GM12878 (cell line): ENCODE results near the gene PLSCR1. TPM values are rescaled to one million over a fixed set of nuclear protein-coding genes. Genes with fewer than 3 reads are reported as not detected.

Source experiments
- ATAC-seq: fragments of 200-7000 bp; cut with Tn5 transposase; 3 replicates; pipeline ENCODE4 v1.9.1; 2020; ENCODE audit warnings: mild to moderate bottlenecking, moderate library complexity
- BruUV-seq: library from RNA; stranded (reverse); fragments of 400-500 nt; replicated peaks from 2 replicates; lab custom pipeline; 2021; lab: Mats Ljungman, UMichigan
- CTCF ChIA-PET: fragments of 300-600 bp; sonication (Branson Sonifier 250); formaldehyde crosslinking; extraction: SDS; loops from one replicate; lab custom pipeline; 2021; ENCODE audit warnings: inconsistent platforms; lab: Yijun Ruan, JAX
- POLR2A ChIA-PET: fragments of 350-600 bp; formaldehyde crosslinking; extraction: SDS; loops from one replicate; lab custom pipeline; 2021; ENCODE audit warnings: inconsistent platforms; lab: Charles Lee
- RAD21 ChIA-PET: fragments of 300-600 bp; sonication (Branson Sonifier 250); formaldehyde crosslinking; loops from one replicate; lab custom pipeline; 2023; ENCODE audit warnings: antibody characterized with exemption; ENCODE audit not compliant: unreplicated experiment; lab: Charles Lee
- SMC1A ChIA-PET: fragments of 300-600 bp; sonication (Branson Sonifier 250); formaldehyde crosslinking; loops from one replicate; lab custom pipeline; 2023; ENCODE audit not compliant: unreplicated experiment, uncharacterized antibody; lab: Charles Lee
- DNase-seq: peaks from one replicate; pipeline ENCODE4 v3.0.0-alpha.2; 2011; ENCODE audit warnings: low read depth, low spot score
- FAIRE-seq: peaks from 3 replicates; lab custom pipeline; 2011; peaks lifted over from hg19 to GRCh38; lab: Jason Lieb, UNC
- H2AFZ ChIP-seq: 2 replicates; pipeline ENCODE4 v1.6.0; 2011; ENCODE audit warnings: low read depth, low read length, control low read depth; ENCODE audit not compliant: control insufficient read depth
- H3K27ac ChIP-seq: 2 replicates; pipeline ENCODE4 v1.5.1; 2011; ENCODE audit warnings: control low read depth; ENCODE audit not compliant: control insufficient read depth, insufficient read depth
- H3K27me3 ChIP-seq, 2 experiments: replicated peaks in 1 of 2; 2 replicates each; pipeline versions ENCODE4 v1.6.0 to v1.6.1; 2011; ENCODE audit warnings: low read length in 1 of 2; ENCODE audit not compliant: control insufficient read depth in 2 of 2, insufficient read depth in 2 of 2
- H3K36me3 ChIP-seq, 2 experiments: 2 replicates each; pipeline ENCODE4 v1.5.1; 2011; ENCODE audit warnings: low read length in 1 of 2; ENCODE audit not compliant: control insufficient read depth in 2 of 2, insufficient read depth in 2 of 2
- H3K4me1 ChIP-seq: 2 replicates; pipeline ENCODE4 v1.6.1; 2011; ENCODE audit warnings: mild to moderate bottlenecking, low read length, moderate library complexity, mixed read lengths; ENCODE audit not compliant: control insufficient read depth, insufficient read depth
- H3K4me2 ChIP-seq: 2 replicates; pipeline ENCODE4 v1.6.0; 2011; ENCODE audit warnings: control low read depth; ENCODE audit not compliant: control insufficient read depth, insufficient read depth
- H3K4me3 ChIP-seq: fragments of 200-600 bp; sonication (generic); 2 replicates; pipeline ENCODE4 v1.5.1; 2016
- H3K79me2 ChIP-seq: 2 replicates; pipeline ENCODE4 v1.6.0; 2011; ENCODE audit warnings: low read length; ENCODE audit not compliant: control insufficient read depth, insufficient read depth
- H3K9ac ChIP-seq: 2 replicates; pipeline ENCODE4 v1.8.0; 2011; ENCODE audit warnings: low read length, control low read depth, mixed read lengths; ENCODE audit not compliant: control insufficient read depth, insufficient read depth
- H3K9me3 ChIP-seq: replicated peaks from 3 replicates; pipeline ENCODE4 v1.5.1; 2011; ENCODE audit warnings: mild to moderate bottlenecking, low read length; ENCODE audit not compliant: control insufficient read depth, insufficient read depth
- H4K20me1 ChIP-seq: 2 replicates; pipeline ENCODE4 v1.6.0; 2011; ENCODE audit not compliant: control insufficient read depth, insufficient read depth
- HDGF ChIP-seq: fragments of 450-650 bp; IDR thresholded peaks from 2 replicates; pipeline ENCODE4 v1.6.1; 2016; ENCODE audit warnings: antibody characterized with exemption
- NKRF ChIP-seq: fragments of 450-650 bp; conservative IDR thresholded peaks from 2 replicates; pipeline ENCODE4 v1.6.1; 2017; ENCODE audit warnings: mild to moderate bottlenecking, moderate library complexity
- RB1 ChIP-seq: fragments of 450-650 bp; formaldehyde crosslinking; IDR thresholded peaks from 2 replicates; pipeline ENCODE4 v1.6.1; 2017; ENCODE audit warnings: mild to moderate bottlenecking, borderline replicate concordance
- RBBP5 ChIP-seq: fragments of 200-600 bp; sonication (generic); conservative IDR thresholded peaks from 2 replicates; pipeline ENCODE4 v1.6.1; 2016
- SP1 ChIP-seq: IDR thresholded peaks from one replicate; pipeline ENCODE4 v1.6.1; 2011; ENCODE audit warnings: low read depth, low read length
- STAT1 ChIP-seq: fragments of 450-650 bp; conservative IDR thresholded peaks from 2 replicates; pipeline ENCODE4 v1.6.1; 2014; ENCODE audit warnings: antibody characterized with exemption, mild to moderate bottlenecking
- STAT3 ChIP-seq: IDR thresholded peaks from 2 replicates; pipeline ENCODE4 v1.6.1; 2011; ENCODE audit warnings: low read depth, low read length, improper control_type of control experiment
- ZBED1 ChIP-seq: IDR thresholded peaks from 2 replicates; pipeline ENCODE4 v1.6.1; 2016; ENCODE audit warnings: borderline replicate concordance
- ZNF622 ChIP-seq: fragments of 450-650 bp; IDR thresholded peaks from 2 replicates; pipeline ENCODE4 v1.6.1; 2017; ENCODE audit warnings: mild to moderate bottlenecking, inconsistent platforms
- ZNF687 ChIP-seq: fragments of 450-650 bp; IDR thresholded peaks from 2 replicates; pipeline ENCODE4 v1.6.1; 2017; ENCODE audit warnings: mild to moderate bottlenecking, moderate library complexity
- ZZZ3 ChIP-seq: IDR thresholded peaks from 2 replicates; pipeline ENCODE4 v1.6.1; 2011; ENCODE audit warnings: low read depth; ENCODE audit not compliant: control insufficient read depth, insufficient read length
- WGBS: methylation state at CpG from one replicate; pipeline ENCODE4 v1.1.6; 2016; ENCODE audit warnings: low lambda C conversion rate; ENCODE audit not compliant: insufficient replicate concordance, insufficient coverage; ENCODE audit errors: missing lambda C conversion rate; 5-methylcytosine and 5-hydroxymethylcytosine counted together
- in situ Hi-C: fragments of 300-500 bp; cut with MboI; formaldehyde crosslinking; loops from 9 replicates; pipeline ENCODE4 v1.14.3; 2018; ENCODE audit warnings: mixed read lengths
- intact Hi-C: fragments of 100-400 bp; cut with micrococcal nuclease; formaldehyde crosslinking; loops from one replicate; pipeline ENCODE4 v1.14.2; 2022; ENCODE audit not compliant: unreplicated experiment
- polyA plus RNA-seq, 11 experiments: library from polyadenylated mRNA; depleted of rRNA in 4 of 11; unstranded in 6 of 11; stranded (reverse) in 5 of 11; fragments of >200 nt; fragmentation: Nextera tagmentation in 4 of 11; fragmentation: Illumina TruSeq in 1 of 11; extraction: Ambion mirVana in 4 of 11; extraction: Trizol in 1 of 11; gene quantifications; 1 replicate in 1 of 11; 2 replicates in 10 of 11; pipeline versions ENCODE4 v1.2.1 to v1.2.3, GENCODE V29; 2011 to 2016; ENCODE audit warnings: inconsistent platforms in 2 of 11, missing spikeins in 2 of 11, low read depth in 1 of 11
- total RNA-seq, 4 experiments: library from RNA; depleted of rRNA in 3 of 4; stranded (reverse); fragments of >200 nt in 3 of 4; fragmentation: Illumina TruSeq in 1 of 4; extraction: Trizol in 1 of 4; gene quantifications; 2 replicates each; pipeline versions ENCODE4 v1.2.1 to v1.2.3, GENCODE V29; 2013 to 2021
- TF ChIP-seq, protein P1 (sequence below): IDR thresholded peaks from 2 replicates; pipeline ENCODE4 v1.6.1; 2012; ENCODE audit warnings: low read length, inconsistent platforms
- TF ChIP-seq, protein P2 (sequence below): IDR thresholded peaks from 2 replicates; pipeline ENCODE4 v1.6.1; 2011; ENCODE audit warnings: borderline replicate concordance, low read depth, mild to moderate bottlenecking, moderate library complexity, mixed read lengths, low read length; ENCODE audit not compliant: insufficient read depth; ENCODE audit errors: extremely low read length
- TF ChIP-seq, protein P3 (sequence below): fragments of 450-650 bp; IDR thresholded peaks from 2 replicates; pipeline ENCODE4 v1.6.1; 2017; ENCODE audit warnings: mild to moderate bottlenecking, low read depth, inconsistent platforms; ENCODE audit not compliant: poor library complexity, severe bottlenecking

PLSCR1 gene
- total and polyA plus RNA-seq, 10 of the 15 experiments (the other 5 are each of a cell fraction or from before 2014, with no cell fraction given) = 35.4 to 77.8 (median 41.1) TPM

DNA sequence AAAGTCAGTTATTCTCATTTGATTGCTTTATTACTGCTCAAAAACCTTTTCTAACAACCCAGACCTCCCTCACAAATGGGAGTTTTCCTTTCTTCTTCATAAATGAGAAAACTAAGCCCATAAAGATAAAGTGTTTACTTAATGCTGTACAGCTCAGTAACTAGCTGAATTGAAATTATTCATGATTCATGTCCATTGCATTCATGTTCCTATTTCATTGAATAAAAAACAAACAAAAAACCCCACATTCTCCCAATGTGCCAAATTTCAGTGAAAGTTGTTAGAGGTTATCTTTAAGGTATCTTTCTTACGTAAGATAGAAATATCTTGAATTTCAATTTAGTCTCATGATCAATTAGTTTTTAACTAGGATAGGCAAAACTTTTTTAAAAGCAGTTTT is 77.8 kb downstream of the PLSCR1 start:
- Histone ChIP-seq H3K4me1 (peaks cover 4% of the 10 kb centered on the region; the same call in 1 of the 2 replicates), H4K20me1 (no peaks in the 10 kb centered on the region), H3K4me3 (no peak overlapping the region), H3K36me3 (no peaks in the 10 kb centered on the region), H3K27ac (no peak overlapping the region), H3K9ac (no peak overlapping the region), H3K9me3 (no peaks in the 10 kb centered on the region), H3K27me3 (no peaks in the 10 kb centered on the region), H3K4me2 (no peak overlapping the region), H2AFZ (no peak overlapping the region), H3K79me2 (no peaks in the 10 kb centered on the region)
- FAIRE-seq (no peak), ATAC-seq (no peak), DNase-seq (no peak)
- WGBS = 64% methylated on average over 1 of the region's 1 CpG
- intact Hi-C loops = loop anchor here (5.0 kb wide), 1 partner anchor 76 kb away; the partner anchor contains the start of gene PLSCR1
- POLR2A ChIA-PET = no interaction called here
- CTCF ChIA-PET = no interaction called here
- in situ Hi-C loops = no loop called here
- SMC1A ChIA-PET = no interaction called here
- RAD21 ChIA-PET = no interaction called here
- BruUV-seq = no TSS peak
- no peak for TF ChIP-seq STAT1
- no peak for TF ChIP-seq NKRF
- TF ChIP-seq RB1 = no peak
- no peak for TF ChIP-seq ZBED1
- no peak for TF ChIP-seq ZZZ3
- TF ChIP-seq, protein P1, sequence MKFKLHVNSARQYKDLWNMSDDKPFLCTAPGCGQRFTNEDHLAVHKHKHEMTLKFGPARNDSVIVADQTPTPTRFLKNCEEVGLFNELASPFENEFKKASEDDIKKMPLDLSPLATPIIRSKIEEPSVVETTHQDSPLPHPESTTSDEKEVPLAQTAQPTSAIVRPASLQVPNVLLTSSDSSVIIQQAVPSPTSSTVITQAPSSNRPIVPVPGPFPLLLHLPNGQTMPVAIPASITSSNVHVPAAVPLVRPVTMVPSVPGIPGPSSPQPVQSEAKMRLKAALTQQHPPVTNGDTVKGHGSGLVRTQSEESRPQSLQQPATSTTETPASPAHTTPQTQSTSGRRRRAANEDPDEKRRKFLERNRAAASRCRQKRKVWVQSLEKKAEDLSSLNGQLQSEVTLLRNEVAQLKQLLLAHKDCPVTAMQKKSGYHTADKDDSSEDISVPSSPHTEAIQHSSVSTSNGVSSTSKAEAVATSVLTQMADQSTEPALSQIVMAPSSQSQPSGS = no peak
- no peak for TF ChIP-seq HDGF
- no peak for TF ChIP-seq ZNF622
- no peak for TF ChIP-seq STAT3
- no peak for TF ChIP-seq SP1
- TF ChIP-seq, protein P2, sequence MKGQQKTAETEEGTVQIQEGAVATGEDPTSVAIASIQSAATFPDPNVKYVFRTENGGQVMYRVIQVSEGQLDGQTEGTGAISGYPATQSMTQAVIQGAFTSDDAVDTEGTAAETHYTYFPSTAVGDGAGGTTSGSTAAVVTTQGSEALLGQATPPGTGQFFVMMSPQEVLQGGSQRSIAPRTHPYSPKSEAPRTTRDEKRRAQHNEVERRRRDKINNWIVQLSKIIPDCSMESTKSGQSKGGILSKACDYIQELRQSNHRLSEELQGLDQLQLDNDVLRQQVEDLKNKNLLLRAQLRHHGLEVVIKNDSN = no peak
- no peak for TF ChIP-seq RBBP5
- TF ChIP-seq, protein P3, sequence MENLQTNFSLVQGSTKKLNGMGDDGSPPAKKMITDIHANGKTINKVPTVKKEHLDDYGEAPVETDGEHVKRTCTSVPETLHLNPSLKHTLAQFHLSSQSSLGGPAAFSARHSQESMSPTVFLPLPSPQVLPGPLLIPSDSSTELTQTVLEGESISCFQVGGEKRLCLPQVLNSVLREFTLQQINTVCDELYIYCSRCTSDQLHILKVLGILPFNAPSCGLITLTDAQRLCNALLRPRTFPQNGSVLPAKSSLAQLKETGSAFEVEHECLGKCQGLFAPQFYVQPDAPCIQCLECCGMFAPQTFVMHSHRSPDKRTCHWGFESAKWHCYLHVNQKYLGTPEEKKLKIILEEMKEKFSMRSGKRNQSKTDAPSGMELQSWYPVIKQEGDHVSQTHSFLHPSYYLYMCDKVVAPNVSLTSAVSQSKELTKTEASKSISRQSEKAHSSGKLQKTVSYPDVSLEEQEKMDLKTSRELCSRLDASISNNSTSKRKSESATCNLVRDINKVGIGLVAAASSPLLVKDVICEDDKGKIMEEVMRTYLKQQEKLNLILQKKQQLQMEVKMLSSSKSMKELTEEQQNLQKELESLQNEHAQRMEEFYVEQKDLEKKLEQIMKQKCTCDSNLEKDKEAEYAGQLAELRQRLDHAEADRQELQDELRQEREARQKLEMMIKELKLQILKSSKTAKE = no peak
- TF ChIP-seq ZNF687 = no peak
